Esophagus squamous epithelium (tissue), 5 donors: ENCODE data around the gene UTRN. TPM values are rescaled to one million over a fixed set of nuclear protein-coding genes. Genes with fewer than 3 reads are reported as not detected.
A peak's percentile ranks its signal among the peaks of the same experiment; 100 is the strongest.

ENCODE experiments used
- DNase-seq: peaks from one replicate; lab custom pipeline; 2025; lab: John Stamatoyannopoulos, UW
- H3K27ac ChIP-seq, 4 donors: fragments of 200-600 bp; sonication (generic); one replicate each; pipeline ENCODE4 v1.5.1; 2016 to 2019; ENCODE audit warnings: mild to moderate bottlenecking in 1 of 4
- H3K27me3 ChIP-seq, 4 donors: fragments of 200-600 bp; sonication (generic); 1 replicate in 3 of 4; 2 replicates in 1 of 4; pipeline versions ENCODE4 v1.5.1 to v1.6.0; 2017 to 2021; ENCODE audit warnings: antibody characterized with exemption in 1 of 4
- H3K36me3 ChIP-seq, 3 donors: fragments of 200-600 bp; sonication (generic); one replicate each; pipeline ENCODE4 v1.5.1; 2016 to 2019
- H3K4me1 ChIP-seq, 3 donors: fragments of 200-600 bp; sonication (generic); one replicate each; pipeline ENCODE4 v1.5.1; 2017 to 2019
- H3K4me3 ChIP-seq, 4 donors: fragments of 200-600 bp; sonication (generic); 1 replicate in 3 of 4; 2 replicates in 1 of 4; pipeline ENCODE4 v1.5.1; 2016 to 2019; ENCODE audit warnings: mild to moderate bottlenecking in 2 of 4, moderate library complexity in 1 of 4
- H3K9me3 ChIP-seq, 3 donors: fragments of 200-600 bp; sonication (generic); one replicate each; pipeline ENCODE4 v1.5.1; 2016 to 2019
- POLR2A ChIP-seq, 4 donors: fragments of 450-650 bp; IDR thresholded peaks; one replicate each; pipeline ENCODE4 v1.6.1; 2017; ENCODE audit warnings: antibody characterized with exemption in 4 of 4, mild to moderate bottlenecking in 4 of 4, moderate library complexity in 3 of 4
- WGBS, 2 donors: methylation state at CpG; one replicate each; pipeline ENCODE4 v1.1.5; 2018; 5-methylcytosine and 5-hydroxymethylcytosine counted together
- intact Hi-C: fragments of 100-400 bp; cut with DNase I; formaldehyde crosslinking; loops from one replicate; pipeline ENCODE4 v1.15.0; 2022
- total RNA-seq, 4 donors: library from RNA; depleted of rRNA; stranded (reverse); fragments of >200 nt; gene quantifications; one replicate each; pipeline ENCODE4 v1.1.0, GENCODE V29; 2016
- TF ChIP-seq, protein P1 (sequence below), 6 experiments: fragments of 450-650 bp in 4 of 6; fragments of 200-600 bp in 2 of 6; sonication (generic) in 2 of 6; IDR thresholded peaks; one replicate each; pipeline ENCODE4 v1.5.1; 2016 to 2019; ENCODE audit warnings: antibody characterized with exemption in 6 of 6, mild to moderate bottlenecking in 4 of 6, moderate library complexity in 4 of 6
- donor health status: DM: yes; HTN: yes; CAD: no.

Gene UTRN
- total RNA-seq, 4 donors from 2014 or later: 43.8 to 148 (median 69.8) TPM

DNA sequence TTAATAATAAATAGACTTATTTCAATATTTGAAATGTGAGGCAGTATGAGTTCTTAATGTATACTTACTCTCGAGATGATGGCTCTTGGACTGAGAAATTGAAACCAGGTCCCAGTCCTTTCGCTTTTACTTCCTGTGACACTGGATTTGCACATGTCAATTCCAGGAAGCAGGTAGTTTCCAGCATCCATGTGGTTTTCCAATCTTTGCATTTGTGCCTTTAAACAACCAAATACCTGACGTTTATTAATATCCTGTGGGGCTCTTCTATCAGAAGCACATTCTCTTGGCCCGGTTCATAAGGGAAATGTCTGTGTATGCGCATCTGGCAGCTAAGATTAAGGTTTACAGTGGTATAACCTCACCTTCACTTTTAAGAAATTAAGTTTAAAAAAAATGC lies 13.1 kb downstream of the UTRN start:
- WGBS, 2 donors: 71 to 72% methylated on average over 5 of the region's 5 CpGs
- H3K4me1 ChIP-seq: peaks cover 0 to 40% (median 11%) of the 10 kb centered on the region in 3 donors

DNA sequence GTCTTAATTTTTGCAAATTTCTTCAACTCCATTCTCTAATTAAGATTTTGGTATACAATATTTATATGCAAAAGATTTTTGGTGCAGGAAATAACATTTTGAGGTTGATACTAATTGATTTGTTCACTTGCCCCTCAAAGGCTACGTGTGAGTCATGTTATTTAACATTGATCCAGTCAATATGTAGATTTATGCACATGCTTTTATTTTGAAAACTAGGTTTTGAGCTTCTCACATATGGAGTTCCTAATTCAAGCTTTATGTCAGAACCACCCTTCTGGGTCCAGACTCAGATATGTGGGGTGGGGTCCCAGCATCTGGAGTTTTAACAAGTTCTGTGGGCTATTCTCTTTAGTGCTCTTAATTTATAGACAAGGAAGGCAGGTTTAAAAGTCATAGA lies 13.8 kb downstream of the UTRN start:
- intact Hi-C loops: no loop called here
- Histone ChIP-seq H3K36me3 (peaks cover 0 to 12% (median 0%) of the 10 kb centered on the region in 3 donors), H3K27me3 (no peaks in the 10 kb centered on the region), H3K27ac (no peak overlapping the region), H3K4me3 (no peak overlapping the region), H3K4me1 (peaks cover 0 to 40% (median 11%) of the 10 kb centered on the region in 3 donors), H3K9me3 (no peaks in the 10 kb centered on the region)
- TF ChIP-seq POLR2A (IDR thresholded peaks at IDR 0.05): no peak
- TF ChIP-seq, protein P1, sequence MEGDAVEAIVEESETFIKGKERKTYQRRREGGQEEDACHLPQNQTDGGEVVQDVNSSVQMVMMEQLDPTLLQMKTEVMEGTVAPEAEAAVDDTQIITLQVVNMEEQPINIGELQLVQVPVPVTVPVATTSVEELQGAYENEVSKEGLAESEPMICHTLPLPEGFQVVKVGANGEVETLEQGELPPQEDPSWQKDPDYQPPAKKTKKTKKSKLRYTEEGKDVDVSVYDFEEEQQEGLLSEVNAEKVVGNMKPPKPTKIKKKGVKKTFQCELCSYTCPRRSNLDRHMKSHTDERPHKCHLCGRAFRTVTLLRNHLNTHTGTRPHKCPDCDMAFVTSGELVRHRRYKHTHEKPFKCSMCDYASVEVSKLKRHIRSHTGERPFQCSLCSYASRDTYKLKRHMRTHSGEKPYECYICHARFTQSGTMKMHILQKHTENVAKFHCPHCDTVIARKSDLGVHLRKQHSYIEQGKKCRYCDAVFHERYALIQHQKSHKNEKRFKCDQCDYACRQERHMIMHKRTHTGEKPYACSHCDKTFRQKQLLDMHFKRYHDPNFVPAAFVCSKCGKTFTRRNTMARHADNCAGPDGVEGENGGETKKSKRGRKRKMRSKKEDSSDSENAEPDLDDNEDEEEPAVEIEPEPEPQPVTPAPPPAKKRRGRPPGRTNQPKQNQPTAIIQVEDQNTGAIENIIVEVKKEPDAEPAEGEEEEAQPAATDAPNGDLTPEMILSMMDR (IDR thresholded peaks at IDR 0.05): no peak
- DNase-seq: no peak
- 86 to 89% methylated on average over 1 of the region's 1 CpG for WGBS, 2 donors

More for the DNA sequence above, 13.1 kb downstream of the UTRN start:
- peak overlapping the region in 2 of 4 donors; percentile 36 to 51 for H3K27ac ChIP-seq
- H3K4me3 ChIP-seq: no peak overlapping the region
- TF ChIP-seq, protein P1 (IDR thresholded peaks at IDR 0.05): no peak
- no peak for TF ChIP-seq POLR2A (IDR thresholded peaks at IDR 0.05)
- no peaks in the 10 kb centered on the region for H3K9me3 ChIP-seq
- intact Hi-C loops: no loop called here
- no peaks in the 10 kb centered on the region for H3K27me3 ChIP-seq
- DNase-seq: no peak
- H3K36me3 ChIP-seq: peaks cover 0 to 12% (median 0%) of the 10 kb centered on the region in 3 donors

DNA sequence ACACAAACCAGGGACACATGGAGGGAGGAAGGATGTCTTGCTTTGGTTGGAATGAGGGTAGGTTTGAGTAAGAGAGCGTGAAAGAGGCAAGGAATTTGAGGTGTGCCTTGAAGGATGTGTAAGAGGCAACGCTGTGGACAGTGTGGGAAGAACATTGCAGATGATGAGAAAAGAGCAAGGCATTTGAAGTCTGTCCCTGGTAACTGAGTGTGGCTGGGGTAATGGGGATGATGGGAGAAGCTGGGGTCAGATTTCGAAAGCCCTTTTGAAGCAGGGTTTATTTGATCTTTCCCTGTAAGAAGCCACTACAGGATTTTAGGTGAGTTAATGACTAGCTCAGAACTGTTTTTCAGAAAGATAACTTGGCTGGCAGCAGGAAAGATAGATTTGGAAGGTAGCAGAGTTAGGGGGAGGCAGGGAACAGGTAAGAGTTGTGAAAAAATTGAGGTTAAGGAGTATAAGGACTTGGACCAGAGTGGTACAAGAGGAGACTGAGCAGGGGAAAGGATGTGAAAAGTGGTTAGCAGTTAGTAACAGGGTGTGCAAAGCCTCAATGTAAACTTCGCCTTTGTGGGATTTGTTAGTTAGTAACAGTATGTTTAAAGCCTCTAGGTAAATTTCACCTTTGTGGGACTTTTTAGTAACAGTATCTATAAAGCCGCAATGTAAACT lies 17.7 kb downstream of the UTRN start:
- no peak for TF ChIP-seq POLR2A (IDR thresholded peaks at IDR 0.05)
- TF ChIP-seq, protein P1 (IDR thresholded peaks at IDR 0.05): no peak
- WGBS, 2 donors: 90 to 93% methylated on average over 5 of the region's 5 CpGs

DNA sequence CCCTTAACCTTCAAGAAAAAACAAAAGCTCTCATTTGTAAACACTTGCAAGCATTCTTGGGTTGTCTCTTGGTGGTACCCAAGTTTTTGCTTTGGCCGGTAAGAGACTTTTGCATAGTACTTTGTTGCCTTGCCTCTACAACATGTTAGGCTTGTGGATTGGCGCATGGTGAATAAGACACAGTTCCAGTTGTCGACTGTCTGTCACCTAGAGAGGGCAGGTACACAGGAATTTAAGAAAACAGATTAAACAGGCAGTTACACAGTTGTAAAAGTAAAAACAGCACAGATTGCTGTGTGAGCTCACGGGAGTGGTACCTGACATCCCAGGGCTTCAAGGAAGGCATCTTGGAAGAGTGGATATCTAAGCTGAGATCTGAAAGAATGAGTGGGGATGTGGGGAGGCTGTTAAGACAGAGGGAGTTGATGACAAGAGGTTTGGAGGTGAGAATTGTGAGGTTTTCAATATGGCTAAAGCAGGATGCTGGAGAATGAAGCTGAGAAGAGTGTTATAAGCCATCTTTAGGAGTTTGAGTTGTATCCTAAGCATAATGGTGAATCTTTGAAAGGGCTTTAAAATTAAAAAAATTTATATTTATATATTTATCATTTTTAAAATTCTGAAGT lies 19.2 kb downstream of the UTRN start:
- peaks cover 0 to 13% (median 0%) of the 10 kb centered on the region in 3 donors for H3K36me3 ChIP-seq
- WGBS, 2 donors: 89 to 98% methylated on average over 3 to 4 of the region's 4 CpGs
- DNase-seq: no peak
- no peaks in the 10 kb centered on the region for H3K9me3 ChIP-seq
- intact Hi-C loops: no loop called here
- H3K4me1 ChIP-seq: peaks cover 0 to 9% (median 5%) of the 10 kb centered on the region in 3 donors
- no peak for TF ChIP-seq POLR2A (IDR thresholded peaks at IDR 0.05)
- TF ChIP-seq, protein P1 (IDR thresholded peaks at IDR 0.05): no peak
- H3K4me3 ChIP-seq: no peak overlapping the region
- no peak overlapping the region for H3K27ac ChIP-seq
- H3K27me3 ChIP-seq: no peaks in the 10 kb centered on the region

More for the DNA sequence above, 17.7 kb downstream of the UTRN start:
- Histone ChIP-seq H3K9me3 (no peaks in the 10 kb centered on the region), H3K27me3 (no peaks in the 10 kb centered on the region), H3K27ac (no peak overlapping the region), H3K4me3 (no peak overlapping the region), H3K36me3 (no peaks in the 10 kb centered on the region), H3K4me1 (peaks cover 0 to 18% (median 5%) of the 10 kb centered on the region in 3 donors)
- intact Hi-C loops: no loop called here
- DNase-seq: no peak

DNA sequence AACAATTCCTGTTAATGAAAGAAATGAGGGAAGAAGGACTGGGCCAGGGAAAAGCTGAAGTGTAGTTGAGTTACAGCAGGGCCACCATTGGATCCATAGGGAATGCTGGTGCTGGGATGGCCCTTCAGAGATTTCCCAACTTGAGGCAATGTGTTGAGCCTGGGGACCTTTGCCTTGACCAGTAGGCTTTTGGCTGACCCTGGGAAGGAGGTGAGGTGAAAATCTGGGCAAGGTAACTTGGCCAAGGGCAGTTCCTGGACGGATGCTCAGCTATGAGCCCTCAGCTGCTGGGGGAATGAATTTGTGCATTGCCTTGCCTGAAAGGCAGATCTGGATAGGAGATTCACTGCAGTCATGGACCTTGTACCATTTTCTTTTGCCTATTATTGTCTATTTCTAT lies 20.4 kb downstream of the UTRN start:
- intact Hi-C loops: no loop called here
- no peak for DNase-seq
- Histone ChIP-seq H3K4me3 (no peak overlapping the region), H3K36me3 (peaks cover 0 to 22% (median 0%) of the 10 kb centered on the region in 3 donors), H3K27ac (no peak overlapping the region), H3K4me1 (peaks cover 0 to 9% (median 5%) of the 10 kb centered on the region in 3 donors), H3K27me3 (no peaks in the 10 kb centered on the region), H3K9me3 (no peaks in the 10 kb centered on the region)
- TF ChIP-seq POLR2A (IDR thresholded peaks at IDR 0.05): no peak
- TF ChIP-seq, protein P1 (IDR thresholded peaks at IDR 0.05): no peak
- WGBS, 2 donors: 92 to 94% methylated on average over 1 of the region's 1 CpG
